ENCODE results near the gene TRPV6.

- no peak for TF ChIP-seq CTCF (optimal IDR thresholded peaks at IDR 0.05 in 1 of 3, IDR thresholded peaks at IDR 0.05 in 1 of 3, conservative IDR thresholded peaks at IDR 0.05 in 1 of 3; ENCODE audit: extremely low read depth in 1 of 3, insufficient read depth in 2 of 3, low read length in 3 of 3)
- no peak for TF ChIP-seq EZH2 (IDR thresholded peaks at IDR 0.05; ENCODE audit: low read length)
Measured at GRCh38 chr7:142862786-142863400, 22.7 kb downstream of the TRPV6 start.
